Measurements from ENCODE around the gene ADCY9. TPM values are rescaled to one million over a fixed set of nuclear protein-coding genes. Genes with fewer than 3 reads are reported as not detected.
"Not testable (repeated sequence)": the region's sequence is repeated elsewhere in the genome, so short reads cannot be mapped to it uniquely, and the experiment has no call there.

Gene ADCY9
- total RNA-seq, result 1 to 10 TPM; 4.1 to 9.4 TPM

- H3K27me3 Mint-ChIP-seq, result peaks cover 3% of the 10 kb centered on the region
- H3K36me3 Mint-ChIP-seq (ENCODE audit: low read depth), result peaks cover 12% of the 10 kb centered on the region
- no peaks in the 10 kb centered on the region for H3K9me3 Mint-ChIP-seq
- no peak within 1 kb of the TSS for H3K27ac Mint-ChIP-seq
- H3K4me1 Mint-ChIP-seq, result peaks cover 30% of the 10 kb centered on the region
- peak within 1 kb of the TSS; percentile 76 for H3K4me3 Mint-ChIP-seq
- ATAC-seq (replicated peaks), result peak; percentile 85
These were observed at the start of gene ADCY9 for GRCh38 chr16:4116325-4117249. Gene ADCY9, minus strand, starts transcription at chr16:4116442. Its CDS starts 1,000 bp downstream, at chr16:4115442.

GRCh38 chr16:4160658-4161430, 44.6 kb upstream of the ADCY9 start:
- H3K4me1 Mint-ChIP-seq, result peaks cover 5% of the 10 kb centered on the region
- H3K27me3 Mint-ChIP-seq, result no peaks in the 10 kb centered on the region
- H3K9me3 Mint-ChIP-seq, result no peaks in the 10 kb centered on the region
- no peaks in the 10 kb centered on the region for H3K36me3 Mint-ChIP-seq (ENCODE audit: low read depth)
- peak; percentile 98 for ATAC-seq (replicated peaks)
- H3K4me3 Mint-ChIP-seq, result peak overlapping the region; percentile 47
- peak overlapping the region; percentile 82 for H3K27ac Mint-ChIP-seq

GRCh38 chr16:4159726-4160125, 43.5 kb upstream of the ADCY9 start:
- Mint-ChIP-seq H3K9me3 (no peaks in the 10 kb centered on the region), H3K27me3 (no peaks in the 10 kb centered on the region), H3K4me1 (peaks cover 5% of the 10 kb centered on the region), H3K4me3 (no peak overlapping the region), H3K36me3 (ENCODE audit: low read depth) (no peaks in the 10 kb centered on the region), H3K27ac (no peak overlapping the region)
- no peak for ATAC-seq (replicated peaks)

GRCh38 chr16:4158143-4159093, 42.2 kb upstream of the ADCY9 start:
- no peaks in the 10 kb centered on the region for H3K27me3 Mint-ChIP-seq
- H3K9me3 Mint-ChIP-seq, result no peaks in the 10 kb centered on the region
- no peaks in the 10 kb centered on the region for H3K36me3 Mint-ChIP-seq (ENCODE audit: low read depth)
- peaks cover 5% of the 10 kb centered on the region for H3K4me1 Mint-ChIP-seq
- ATAC-seq (replicated peaks), result no peak
- H3K27ac Mint-ChIP-seq, result peak overlapping the region; percentile 83
- no peak overlapping the region for H3K4me3 Mint-ChIP-seq

GRCh38 chr16:4157376-4157825, 41.2 kb upstream of the ADCY9 start:
- H3K27ac Mint-ChIP-seq, result no peak overlapping the region
- no peak for ATAC-seq (replicated peaks)
- H3K9me3 Mint-ChIP-seq, result no peaks in the 10 kb centered on the region
- H3K27me3 Mint-ChIP-seq, result no peaks in the 10 kb centered on the region
- H3K4me1 Mint-ChIP-seq, result peaks cover 5% of the 10 kb centered on the region
- H3K4me3 Mint-ChIP-seq, result no peak overlapping the region
- no peaks in the 10 kb centered on the region for H3K36me3 Mint-ChIP-seq (ENCODE audit: low read depth)

GRCh38 chr16:4156503-4156902, 40.3 kb upstream of the ADCY9 start:
- H3K4me1 Mint-ChIP-seq; H3K27ac Mint-ChIP-seq; ATAC-seq (replicated peaks); H3K36me3 Mint-ChIP-seq (ENCODE audit: low read depth); H3K9me3 Mint-ChIP-seq; H3K4me3 Mint-ChIP-seq; H3K27me3 Mint-ChIP-seq: not testable (repeated sequence)

- H3K9me3 Mint-ChIP-seq; ATAC-seq (replicated peaks); H3K27ac Mint-ChIP-seq; H3K27me3 Mint-ChIP-seq; H3K4me3 Mint-ChIP-seq; H3K4me1 Mint-ChIP-seq; H3K36me3 Mint-ChIP-seq (ENCODE audit: low read depth): not testable (repeated sequence)
These were observed 37.1 kb upstream of the ADCY9 start for GRCh38 chr16:4153364-4153763.

- H3K27me3 Mint-ChIP-seq, result no peaks in the 10 kb centered on the region
- no peak for ATAC-seq (replicated peaks)
- H3K4me1 Mint-ChIP-seq, result no peaks in the 10 kb centered on the region
- no peak overlapping the region for H3K27ac Mint-ChIP-seq
- no peaks in the 10 kb centered on the region for H3K36me3 Mint-ChIP-seq (ENCODE audit: low read depth)
- no peaks in the 10 kb centered on the region for H3K9me3 Mint-ChIP-seq
- H3K4me3 Mint-ChIP-seq, result no peak overlapping the region
These were observed 36.0 kb upstream of the ADCY9 start for GRCh38 chr16:4152267-4152666.

GRCh38 chr16:4147236-4147635, 31.0 kb upstream of the ADCY9 start:
- Mint-ChIP-seq H3K27ac (no peak overlapping the region), H3K36me3 (ENCODE audit: low read depth) (no peaks in the 10 kb centered on the region), H3K4me3 (no peak overlapping the region), H3K27me3 (no peaks in the 10 kb centered on the region), H3K4me1 (peaks cover 6% of the 10 kb centered on the region), H3K9me3 (no peaks in the 10 kb centered on the region)
- ATAC-seq (replicated peaks), result no peak

GRCh38 chr16:4142268-4142667, 26.0 kb upstream of the ADCY9 start:
- Mint-ChIP-seq H3K4me1 (peaks cover 6% of the 10 kb centered on the region), H3K27me3 (no peaks in the 10 kb centered on the region), H3K36me3 (ENCODE audit: low read depth) (no peaks in the 10 kb centered on the region), H3K4me3 (no peak overlapping the region), H3K27ac (peak overlapping the region; percentile 61), H3K9me3 (no peaks in the 10 kb centered on the region)
- peak; percentile 75 for ATAC-seq (replicated peaks)

- no peaks in the 10 kb centered on the region for H3K36me3 Mint-ChIP-seq (ENCODE audit: low read depth)
- H3K9me3 Mint-ChIP-seq, result no peaks in the 10 kb centered on the region
- no peak overlapping the region for H3K27ac Mint-ChIP-seq
- H3K4me3 Mint-ChIP-seq, result no peak overlapping the region
- ATAC-seq (replicated peaks), result no peak
- H3K4me1 Mint-ChIP-seq, result peaks cover 6% of the 10 kb centered on the region
- H3K27me3 Mint-ChIP-seq, result no peaks in the 10 kb centered on the region
These were observed 25.4 kb upstream of the ADCY9 start for GRCh38 chr16:4141604-4142003.

- Mint-ChIP-seq H3K27me3 (peaks cover 3% of the 10 kb centered on the region), H3K4me3 (no peak overlapping the region), H3K4me1 (peaks cover 9% of the 10 kb centered on the region), H3K36me3 (ENCODE audit: low read depth) (no peaks in the 10 kb centered on the region), H3K27ac (peak overlapping the region; percentile 7), H3K9me3 (no peaks in the 10 kb centered on the region)
- ATAC-seq (replicated peaks), result no peak
These were observed 24.4 kb upstream of the ADCY9 start for GRCh38 chr16:4140652-4141051.

- H3K27ac Mint-ChIP-seq, result no peak overlapping the region
- no peak for ATAC-seq (replicated peaks)
- H3K4me3 Mint-ChIP-seq, result no peak overlapping the region
- H3K9me3 Mint-ChIP-seq, result no peaks in the 10 kb centered on the region
- H3K36me3 Mint-ChIP-seq (ENCODE audit: low read depth), result no peaks in the 10 kb centered on the region
- peaks cover 11% of the 10 kb centered on the region for H3K4me1 Mint-ChIP-seq
- H3K27me3 Mint-ChIP-seq, result peaks cover 4% of the 10 kb centered on the region
These were observed 23.7 kb upstream of the ADCY9 start for GRCh38 chr16:4139968-4140367.

- H3K36me3 Mint-ChIP-seq (ENCODE audit: low read depth), result no peaks in the 10 kb centered on the region
- no peak for ATAC-seq (replicated peaks)
- no peak overlapping the region for H3K27ac Mint-ChIP-seq
- no peak overlapping the region for H3K4me3 Mint-ChIP-seq
- H3K27me3 Mint-ChIP-seq, result peaks cover 8% of the 10 kb centered on the region
- H3K4me1 Mint-ChIP-seq, result peaks cover 6% of the 10 kb centered on the region
- H3K9me3 Mint-ChIP-seq, result no peaks in the 10 kb centered on the region
These were observed 22.5 kb upstream of the ADCY9 start for GRCh38 chr16:4138713-4139112.

All from activated T-helper 17 cell treated with anti-CD3 and anti-CD28 coated beads, Interleukin-2, amount 50 U/mL, for 72 hours (primary cell).